Central memory CD4-positive, alpha-beta T cell (primary cell): ENCODE measurements around the gene PREX1.
"Not testable (repeated sequence)": the region's sequence is repeated elsewhere in the genome, so short reads cannot be mapped to it uniquely, and the experiment has no call there.

Source experiments
- DNase-seq: peaks from one replicate; pipeline ENCODE4 v3.0.0; 2022

The PREX1 gene

GRCh38 chr20:48823960-48824498 lies 3.8 kb downstream of the PREX1 start:
- DNase-seq: no peak

- DNase-seq: no peak
Observed at GRCh38 chr20:48823476-48823875, 4.3 kb downstream of the PREX1 start.

GRCh38 chr20:48822879-48823385 lies 4.9 kb downstream of the PREX1 start:
- DNase-seq: peak; percentile 47

- DNase-seq: no peak
Observed at GRCh38 chr20:48822178-48822577, 5.6 kb downstream of the PREX1 start.

GRCh38 chr20:48821261-48821920 lies 6.4 kb downstream of the PREX1 start:
- no peak for DNase-seq

GRCh38 chr20:48820649-48820973 lies 7.2 kb downstream of the PREX1 start:
- no peak for DNase-seq

- DNase-seq: no peak
Observed at GRCh38 chr20:48819821-48820648, 7.8 kb downstream of the PREX1 start.

GRCh38 chr20:48819089-48819488 lies 8.7 kb downstream of the PREX1 start:
- no peak for DNase-seq

- peak; percentile 61 for DNase-seq
Observed at GRCh38 chr20:48818481-48818987, 9.3 kb downstream of the PREX1 start.

GRCh38 chr20:48818031-48818370 lies 9.8 kb downstream of the PREX1 start:
- no peak for DNase-seq

GRCh38 chr20:48817367-48818030 lies 10.3 kb downstream of the PREX1 start:
- no peak for DNase-seq

GRCh38 chr20:48816282-48817205 lies 11.3 kb downstream of the PREX1 start:
- DNase-seq: no peak

- DNase-seq: no peak
Observed at GRCh38 chr20:48815537-48815936, 12.3 kb downstream of the PREX1 start.

GRCh38 chr20:48814633-48815032 lies 13.2 kb downstream of the PREX1 start:
- DNase-seq: no peak

GRCh38 chr20:48813930-48814546 lies 13.8 kb downstream of the PREX1 start:
- DNase-seq: no peak

- DNase-seq: no peak
Observed at GRCh38 chr20:48813446-48813747, 14.4 kb downstream of the PREX1 start.

GRCh38 chr20:48812600-48813445 lies 15.0 kb downstream of the PREX1 start:
- DNase-seq: no peak

- not testable (repeated sequence) for DNase-seq
Observed at GRCh38 chr20:48812114-48812513, 15.7 kb downstream of the PREX1 start.

- no peak for DNase-seq
Observed at GRCh38 chr20:48809673-48810072, 18.1 kb downstream of the PREX1 start.

- no peak for DNase-seq
Observed at GRCh38 chr20:48808382-48809034, 19.3 kb downstream of the PREX1 start.
